ENCODE measurements around the gene CNPY3.

Gene CNPY3

GRCh38 chr6:42960243-42961019 is 31.2 kb downstream of the CNPY3 start, which contains the start of gene GNMT:
TSS of gene GNMT (plus strand) at chr6:42960754. CDS start at chr6:42960768, 14 bp downstream.
- DNase-seq (ENCODE audit: low read depth, low spot score), result peak; percentile 73

DNA sequence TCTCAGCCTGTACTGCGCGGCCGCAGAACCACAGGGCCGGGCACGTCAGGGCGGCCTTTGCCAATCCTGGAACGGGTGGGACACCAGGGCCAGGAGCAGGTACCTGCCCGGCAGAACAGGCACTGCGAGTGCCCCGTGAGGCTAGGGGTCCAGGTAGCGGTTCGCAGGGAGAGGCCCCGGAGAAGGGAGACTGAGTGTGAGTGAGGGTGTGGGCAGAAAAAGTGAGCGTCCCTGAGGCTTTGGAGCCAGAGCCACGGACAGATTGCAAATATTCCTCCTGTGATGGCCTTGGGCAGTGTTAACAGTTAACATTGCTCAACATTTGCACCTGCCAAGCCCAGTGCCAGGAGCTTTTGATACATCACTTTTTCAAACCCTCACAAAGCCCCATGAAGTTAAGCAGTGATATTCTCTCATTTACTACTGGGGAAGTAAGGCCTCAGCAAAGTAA is 31.8 kb downstream of the CNPY3 start:
- DNase-seq (ENCODE audit: low read depth, low spot score), result no peak

GRCh38 chr6:42962096-42962495 is 32.8 kb downstream of the CNPY3 start:
- no peak for DNase-seq (ENCODE audit: low read depth, low spot score)

- no peak for DNase-seq (ENCODE audit: low read depth, low spot score)
Observed at GRCh38 chr6:42962502-42963178, 33.4 kb downstream of the CNPY3 start.

- DNase-seq (ENCODE audit: low read depth, low spot score), result no peak
Observed at GRCh38 chr6:42963179-42963854, 34.0 kb downstream of the CNPY3 start.

GRCh38 chr6:42963855-42964605 is 34.8 kb downstream of the CNPY3 start:
- peak; percentile 57 for DNase-seq (ENCODE audit: low read depth, low spot score)

DNA sequence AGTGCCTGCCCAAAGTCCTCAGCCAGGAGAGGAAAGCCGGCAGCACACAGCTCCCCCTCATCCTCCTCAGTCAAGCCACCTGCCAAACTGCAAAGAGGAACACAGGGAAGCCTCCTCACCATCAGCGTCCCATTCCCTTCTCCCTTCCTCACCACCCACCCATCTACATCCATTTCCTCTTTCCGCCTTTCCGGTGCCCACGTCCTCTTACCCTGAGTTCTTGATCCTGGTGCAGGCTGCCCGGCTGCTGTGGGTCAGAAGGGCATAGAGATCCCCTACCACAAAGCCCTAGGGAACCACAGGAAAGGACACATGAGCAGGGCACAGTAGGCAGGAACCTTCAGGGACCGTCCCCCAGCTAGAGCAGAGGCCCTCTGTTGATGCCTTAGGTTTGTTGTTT is 37.3 kb downstream of the CNPY3 start:
- no peak for DNase-seq (ENCODE audit: low read depth, low spot score)

DNA sequence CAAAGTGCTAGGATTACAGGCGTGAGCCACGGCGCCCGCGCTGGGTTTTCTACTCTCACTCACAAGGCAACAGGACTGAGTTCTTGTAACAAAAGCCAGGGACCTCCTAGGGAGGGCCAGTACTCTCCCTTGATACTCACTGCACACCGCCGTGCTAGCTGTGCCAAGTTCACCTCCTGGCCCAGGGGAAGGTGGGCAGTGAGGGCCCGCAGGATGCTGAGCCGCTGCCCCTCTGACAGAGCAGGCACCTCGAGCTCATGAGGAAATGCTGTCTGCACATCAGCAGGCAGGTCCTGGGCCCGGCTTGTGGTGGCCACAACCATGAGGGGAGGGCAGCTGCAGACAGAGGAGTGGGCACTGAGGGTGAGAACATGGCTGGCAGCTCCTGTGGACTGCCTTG is 37.9 kb downstream of the CNPY3 start:
- DNase-seq (ENCODE audit: low read depth, low spot score), result no peak

DNA sequence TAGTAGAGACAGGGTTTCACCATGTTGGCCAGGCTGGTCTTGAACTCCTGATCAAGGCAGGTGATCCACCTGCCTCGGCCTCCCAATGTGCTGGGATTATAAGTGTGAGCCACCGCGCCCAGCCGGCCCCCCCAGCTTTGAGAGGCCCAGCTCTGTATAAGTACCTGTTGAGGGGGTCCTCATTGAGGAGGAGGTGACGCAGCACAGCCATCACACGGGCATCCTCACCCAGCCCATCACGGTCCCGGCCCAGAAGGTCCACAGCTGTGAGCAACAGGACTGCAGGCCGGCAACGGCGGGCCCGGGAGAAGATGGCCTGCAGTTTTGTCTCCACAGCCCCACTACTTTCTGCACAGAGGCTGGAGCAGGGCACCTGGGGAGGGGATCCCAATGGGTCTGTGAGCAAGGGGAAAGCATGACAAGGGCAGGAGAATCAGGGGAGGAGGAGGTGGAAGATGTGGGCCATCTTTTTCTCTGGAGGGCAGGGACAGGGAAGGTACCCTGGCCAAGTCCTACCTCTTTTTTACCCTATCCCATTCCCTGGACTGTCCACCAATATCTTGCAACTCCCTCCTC is 38.9 kb downstream of the CNPY3 start:
- DNase-seq (ENCODE audit: low read depth, low spot score), result no peak

DNA sequence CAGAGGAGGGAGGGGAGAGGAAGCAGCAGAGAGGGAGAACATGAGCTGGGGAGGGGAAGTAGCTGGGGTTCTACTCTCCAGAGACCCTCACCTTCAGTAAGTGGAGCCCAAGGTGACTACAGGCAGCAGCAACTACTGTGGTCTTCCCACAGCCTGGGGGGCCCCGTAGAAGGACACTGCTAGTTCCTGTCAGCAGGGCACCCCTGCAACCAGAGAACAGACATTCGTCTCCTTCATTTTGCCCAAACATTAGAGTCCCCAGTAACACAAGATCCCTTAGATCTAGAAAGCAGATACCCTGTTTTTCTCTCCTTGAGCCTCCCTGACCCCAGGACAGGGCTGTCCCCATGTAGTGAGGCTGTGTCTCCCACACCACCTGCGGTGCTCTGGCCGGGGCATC is 39.5 kb downstream of the CNPY3 start:
- DNase-seq (ENCODE audit: low read depth, low spot score), result no peak

DNA sequence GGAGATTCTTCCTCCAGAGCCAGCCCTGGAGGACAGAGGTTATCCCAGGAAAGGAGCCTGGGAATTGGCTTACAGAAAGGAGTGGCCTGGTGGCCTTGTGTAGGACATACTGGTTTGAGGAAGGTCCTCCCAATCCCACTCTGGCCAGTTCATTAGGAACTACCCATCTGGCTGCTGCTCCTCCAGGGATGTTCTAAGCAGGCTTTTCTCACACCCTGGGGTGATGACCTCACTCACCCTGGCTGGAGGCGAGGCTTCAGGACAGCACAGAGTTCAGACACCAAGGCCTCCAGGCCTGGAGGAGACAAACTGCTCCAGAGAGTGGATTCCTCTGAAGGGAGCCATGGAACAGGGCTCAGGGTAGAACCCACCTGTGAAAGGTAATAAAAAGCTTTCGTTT is 40.2 kb downstream of the CNPY3 start:
- DNase-seq (ENCODE audit: low read depth, low spot score), result no peak

- no peak for DNase-seq (ENCODE audit: low read depth, low spot score)
Observed at GRCh38 chr6:42969934-42970333, 40.7 kb downstream of the CNPY3 start.

DNA sequence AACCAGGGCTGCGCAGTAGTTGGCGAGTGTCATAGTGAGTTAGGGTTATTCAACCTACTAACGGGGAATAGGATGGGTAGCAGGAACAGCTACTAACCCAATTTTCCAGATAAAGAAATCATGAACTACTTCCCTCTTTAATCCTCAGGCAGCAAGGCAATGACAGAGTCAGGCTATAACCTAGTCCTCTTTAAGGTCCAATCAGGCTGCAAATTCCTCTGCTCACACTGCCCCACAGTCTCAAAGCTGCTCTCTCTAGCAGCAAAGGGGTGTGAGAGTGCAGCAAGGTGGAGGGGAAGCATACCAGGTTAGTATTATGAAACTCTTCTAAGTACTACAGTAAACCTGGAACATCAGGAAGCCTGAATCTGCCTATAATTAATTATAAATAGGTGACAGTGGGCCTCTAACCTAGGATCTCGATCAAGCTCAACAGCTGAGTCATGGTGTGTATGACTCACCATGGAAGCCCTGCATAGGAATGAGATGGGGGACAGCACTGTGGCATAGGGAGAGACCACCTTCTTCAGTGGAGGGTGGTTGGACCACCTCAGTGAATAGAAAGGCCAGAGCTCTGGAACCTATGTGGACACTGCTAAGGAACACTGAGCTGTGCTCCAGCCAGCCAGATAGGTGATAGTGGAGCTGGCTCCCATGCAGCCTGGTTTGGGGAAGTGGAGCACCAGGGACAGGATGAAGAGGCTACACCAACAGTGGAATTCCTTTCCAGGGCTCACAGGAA is 41.8 kb downstream of the CNPY3 start:
- DNase-seq (ENCODE audit: low read depth, low spot score), result peak; percentile 42

DNA sequence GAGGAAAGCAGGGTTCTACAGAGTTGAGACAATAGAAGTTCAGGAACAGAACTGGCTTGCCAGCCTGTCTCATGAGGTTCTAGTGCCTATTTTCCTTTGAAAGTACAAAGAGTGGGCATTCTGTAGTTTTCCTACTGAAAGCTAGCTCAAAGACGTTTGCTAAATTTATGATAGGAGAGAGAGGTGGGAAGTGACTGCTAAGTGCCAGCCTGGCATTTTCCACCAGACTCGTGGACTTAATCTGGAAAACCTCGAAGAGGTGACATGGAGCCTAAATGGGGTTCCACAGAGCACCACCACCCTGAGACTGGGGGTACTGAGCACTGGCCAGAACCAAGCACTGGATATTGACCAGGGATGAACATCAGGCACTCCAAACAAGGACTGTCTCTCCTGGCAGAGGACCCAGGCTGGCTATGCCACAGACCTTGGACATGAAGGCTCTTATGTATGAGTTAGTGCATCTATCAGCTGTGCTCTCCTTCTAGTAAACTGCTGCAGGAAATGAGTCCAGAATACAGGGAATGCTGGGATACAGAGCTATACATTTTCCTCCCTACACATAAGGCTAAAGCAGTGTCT is 42.6 kb downstream of the CNPY3 start:
- DNase-seq (ENCODE audit: low read depth, low spot score), result no peak

DNA sequence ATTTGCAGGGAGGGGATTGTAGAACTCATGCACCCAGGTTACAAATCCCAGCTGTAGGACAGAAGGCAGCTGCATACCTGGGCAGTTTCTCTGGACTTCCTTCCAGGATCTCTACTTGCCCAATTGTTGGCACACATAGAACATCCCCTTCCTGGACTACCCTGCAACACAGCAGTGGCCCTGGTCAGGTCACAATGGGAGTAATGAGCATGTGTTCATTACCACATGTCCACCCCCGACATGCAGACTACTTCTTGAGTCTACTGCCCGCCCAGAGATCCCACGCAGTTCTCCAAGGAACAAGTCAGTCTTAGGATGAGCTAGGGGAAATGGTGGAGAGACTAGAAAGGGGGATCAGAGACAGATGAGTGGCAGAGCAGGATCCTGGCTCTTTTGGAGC is 44.6 kb downstream of the CNPY3 start:
- no peak for DNase-seq (ENCODE audit: low read depth, low spot score)

DNA sequence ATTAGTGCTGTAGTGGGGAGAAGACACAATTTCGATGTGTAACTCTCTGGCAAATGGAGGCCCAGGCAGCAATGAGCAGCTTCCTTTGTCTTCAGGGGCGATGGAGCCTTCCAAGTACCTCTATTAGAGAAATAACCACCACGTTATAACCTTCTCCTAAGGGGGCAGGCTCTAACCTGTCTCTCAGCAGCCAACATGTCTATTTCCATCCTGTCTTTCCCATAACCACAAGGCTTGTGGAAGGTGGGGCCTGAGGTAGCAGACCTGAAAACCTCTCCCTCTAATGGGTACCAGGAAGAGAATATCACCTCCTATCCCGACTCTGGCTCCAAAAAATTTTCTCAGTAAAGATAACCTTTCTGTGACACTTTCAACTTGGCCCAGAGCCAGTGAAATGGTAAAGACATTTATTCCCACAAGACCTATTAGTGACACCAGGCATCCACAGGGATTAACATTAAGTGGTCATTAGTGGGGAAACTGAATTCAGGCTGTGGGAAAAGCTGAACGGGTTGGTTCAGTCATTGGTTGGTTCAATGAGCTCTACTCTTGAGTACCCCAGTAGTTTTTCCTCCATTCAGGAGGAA is 45.7 kb downstream of the CNPY3 start:
- DNase-seq (ENCODE audit: low read depth, low spot score), result no peak

DNA sequence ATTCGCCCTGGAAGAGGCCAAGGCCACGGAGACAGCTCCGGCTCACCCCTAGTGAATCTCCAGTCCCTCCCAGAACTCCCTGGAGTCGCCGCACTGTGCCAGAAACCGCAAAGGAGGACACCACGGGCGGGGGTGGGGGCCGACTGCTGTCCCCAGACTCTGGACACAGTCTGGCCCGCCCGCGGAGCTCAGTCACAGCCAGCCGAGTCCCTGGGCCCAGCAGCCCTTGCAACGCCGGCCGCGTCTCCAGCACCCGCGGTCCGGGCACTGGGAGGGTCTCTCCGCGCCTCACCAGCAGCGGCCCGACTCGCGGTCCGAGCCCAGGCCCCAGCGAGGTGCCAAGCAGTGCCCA is 49.2 kb downstream of the CNPY3 start:
- DNase-seq (ENCODE audit: low read depth, low spot score), result no peak

DNA sequence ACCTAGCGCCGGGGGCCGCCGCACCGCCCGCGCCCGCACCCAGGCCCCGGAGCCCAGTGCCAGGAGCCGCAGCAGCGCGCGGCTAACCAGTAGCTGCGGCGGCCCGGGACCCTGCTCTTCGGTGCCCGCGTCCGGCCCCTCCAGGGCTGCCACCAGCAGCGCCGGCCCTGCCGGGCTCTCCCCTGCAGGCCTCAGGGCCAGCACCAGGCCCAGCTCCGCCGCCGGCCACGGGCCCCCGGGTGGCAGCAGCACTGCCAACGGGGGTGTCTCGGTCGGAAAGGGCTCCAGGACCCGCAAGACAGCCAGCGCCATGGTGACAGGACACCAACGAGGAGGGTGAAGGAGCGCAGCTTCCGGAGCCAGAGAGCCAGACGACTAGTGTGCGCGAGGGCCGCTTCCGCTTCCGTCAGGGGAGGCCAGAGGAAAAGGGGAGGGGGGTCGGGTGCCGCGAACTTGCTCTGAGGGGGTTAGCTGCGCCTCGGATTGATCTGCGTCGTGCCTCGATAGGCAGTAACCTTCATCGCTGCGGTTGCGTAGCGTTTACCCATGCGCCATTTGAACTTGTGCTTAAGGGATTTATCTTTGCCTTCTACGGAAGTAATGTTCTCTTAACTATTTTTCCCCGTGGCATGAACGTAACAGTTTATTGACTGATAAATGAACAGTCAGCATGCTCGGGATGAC is 49.7 kb downstream of the CNPY3 start, which contains the start of gene PEX6:
Gene PEX6 (minus strand): TSS at position 343 of the 684 bp plus-strand sequence. CDS start 31 bp downstream, at position 312.
- DNase-seq (ENCODE audit: low read depth, low spot score), result peak; percentile 87

DNA sequence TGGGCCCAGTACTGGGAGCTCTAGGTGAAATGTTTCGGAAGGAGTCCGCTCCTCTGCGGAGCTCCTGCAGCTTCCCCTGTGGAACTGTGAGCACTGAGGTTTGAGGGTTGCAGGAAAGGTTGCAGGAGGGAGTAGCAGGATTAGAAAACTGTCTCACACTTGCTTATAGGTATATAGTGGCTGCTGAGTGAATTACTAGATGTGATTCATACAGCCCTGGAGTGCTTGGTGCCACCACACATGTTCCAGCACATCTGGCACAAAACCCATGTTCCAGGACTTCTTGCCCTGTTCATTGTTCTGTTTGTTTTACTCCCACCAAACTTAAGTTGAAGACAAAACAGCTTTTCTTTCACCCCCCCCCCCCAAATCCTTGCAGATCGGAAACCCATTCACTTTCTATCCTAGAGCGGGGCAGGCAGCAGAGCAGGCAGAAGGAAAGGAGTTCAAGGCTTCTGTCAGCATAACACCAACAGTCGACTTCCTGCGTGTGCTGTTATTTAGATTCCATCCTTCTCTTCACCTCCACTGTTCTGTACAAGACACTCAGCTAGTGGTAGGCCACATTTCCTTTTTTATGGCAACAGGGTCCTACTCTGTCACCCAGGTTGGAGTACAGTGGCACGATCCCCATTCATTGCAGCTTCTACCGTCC is 50.4 kb downstream of the CNPY3 start:
- no peak for DNase-seq (ENCODE audit: low read depth, low spot score)
